EL (cell line): Measurements from ENCODE around the gene A1CF.
"Not testable (repeated sequence)": the region's sequence is repeated elsewhere in the genome, so short reads cannot be mapped to it uniquely, and the experiment has no call there.

Experiments used
- DNase-seq: peaks from one replicate; pipeline ENCODE4 v3.0.0-alpha.2; 2016

The A1CF gene, protein sequence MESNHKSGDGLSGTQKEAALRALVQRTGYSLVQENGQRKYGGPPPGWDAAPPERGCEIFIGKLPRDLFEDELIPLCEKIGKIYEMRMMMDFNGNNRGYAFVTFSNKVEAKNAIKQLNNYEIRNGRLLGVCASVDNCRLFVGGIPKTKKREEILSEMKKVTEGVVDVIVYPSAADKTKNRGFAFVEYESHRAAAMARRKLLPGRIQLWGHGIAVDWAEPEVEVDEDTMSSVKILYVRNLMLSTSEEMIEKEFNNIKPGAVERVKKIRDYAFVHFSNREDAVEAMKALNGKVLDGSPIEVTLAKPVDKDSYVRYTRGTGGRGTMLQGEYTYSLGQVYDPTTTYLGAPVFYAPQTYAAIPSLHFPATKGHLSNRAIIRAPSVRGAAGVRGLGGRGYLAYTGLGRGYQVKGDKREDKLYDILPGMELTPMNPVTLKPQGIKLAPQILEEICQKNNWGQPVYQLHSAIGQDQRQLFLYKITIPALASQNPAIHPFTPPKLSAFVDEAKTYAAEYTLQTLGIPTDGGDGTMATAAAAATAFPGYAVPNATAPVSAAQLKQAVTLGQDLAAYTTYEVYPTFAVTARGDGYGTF

DNA sequence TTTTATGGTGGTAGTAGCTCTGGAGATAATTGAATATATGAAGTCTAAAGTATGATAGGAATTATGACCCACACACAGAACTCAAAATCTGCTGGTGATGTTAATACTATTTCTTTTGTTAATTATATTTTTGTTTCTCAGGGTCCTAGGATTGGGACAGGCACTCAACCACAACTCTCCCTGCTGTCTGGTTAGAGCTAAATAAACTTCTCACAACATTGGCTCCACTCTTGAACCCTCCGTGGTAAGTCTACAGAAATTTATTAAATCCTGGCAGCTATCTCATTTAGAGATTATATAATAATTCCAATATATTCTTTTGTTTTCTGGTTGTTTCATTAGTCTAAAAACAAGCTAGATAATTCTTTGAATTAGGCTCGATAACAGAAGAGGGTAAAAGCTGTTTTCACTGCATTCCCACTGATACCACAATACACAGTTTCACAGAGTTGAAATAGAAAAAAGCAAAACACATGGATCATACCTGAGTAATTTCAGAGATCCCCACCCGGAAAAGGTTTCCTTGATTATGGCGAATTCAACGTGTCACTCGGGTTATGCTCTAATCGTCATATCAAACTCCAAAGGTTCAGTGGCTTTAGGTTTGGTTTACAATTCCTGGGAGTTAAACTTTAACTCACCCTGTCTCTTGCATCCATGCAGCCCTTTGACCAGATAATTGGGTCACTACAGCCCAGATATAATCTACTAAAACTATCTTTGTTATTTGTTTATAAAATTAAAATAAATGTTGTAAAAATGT, at the start of gene A1CF:
TSS of gene A1CF (minus strand) at position 531 of the 763 bp plus-strand sequence. CDS start 25,687 bp downstream, outside the sequence.
- no peak for DNase-seq

GRCh38 chr10:50931948-50932431, 46.6 kb upstream of the A1CF start:
- DNase-seq: peak; percentile 6

GRCh38 chr10:50929670-50930069, 44.2 kb upstream of the A1CF start:
- DNase-seq: no peak

GRCh38 chr10:50928190-50928552, 42.7 kb upstream of the A1CF start:
- no peak for DNase-seq

DNA sequence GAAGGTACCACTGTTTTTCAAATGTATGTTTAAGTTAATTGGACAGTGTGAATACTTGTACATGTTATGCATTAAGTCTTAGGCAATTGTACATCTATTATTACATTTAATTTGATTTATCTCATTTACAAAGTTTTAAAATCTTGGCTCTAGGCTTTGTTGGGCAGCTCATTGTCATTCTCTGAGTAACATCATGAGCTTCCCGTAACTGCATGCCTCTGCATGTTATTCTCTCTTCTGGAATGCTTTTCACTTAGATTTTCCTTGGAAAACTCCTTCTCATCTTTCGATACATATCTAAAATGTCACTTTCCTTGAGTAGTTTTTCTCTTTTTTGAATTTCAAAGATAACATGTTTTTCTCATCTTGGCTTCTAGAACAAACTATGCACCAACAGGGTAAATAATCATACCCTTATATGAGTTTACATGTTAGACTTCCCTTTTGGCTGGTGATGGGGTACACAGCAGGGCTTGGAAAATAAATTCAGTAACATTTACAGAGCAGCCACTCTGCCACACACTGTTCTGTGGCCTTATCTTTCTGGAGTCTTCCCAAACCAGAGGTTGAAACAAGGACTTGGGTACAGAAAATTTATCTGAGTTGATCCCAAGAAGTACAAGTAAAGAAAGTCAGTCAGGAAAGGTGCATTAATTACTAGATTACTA, 42.2 kb upstream of the A1CF start:
- DNase-seq: no peak

- not testable (repeated sequence) for DNase-seq
These were observed 38.0 kb upstream of the A1CF start for GRCh38 chr10:50923471-50923870.

DNA sequence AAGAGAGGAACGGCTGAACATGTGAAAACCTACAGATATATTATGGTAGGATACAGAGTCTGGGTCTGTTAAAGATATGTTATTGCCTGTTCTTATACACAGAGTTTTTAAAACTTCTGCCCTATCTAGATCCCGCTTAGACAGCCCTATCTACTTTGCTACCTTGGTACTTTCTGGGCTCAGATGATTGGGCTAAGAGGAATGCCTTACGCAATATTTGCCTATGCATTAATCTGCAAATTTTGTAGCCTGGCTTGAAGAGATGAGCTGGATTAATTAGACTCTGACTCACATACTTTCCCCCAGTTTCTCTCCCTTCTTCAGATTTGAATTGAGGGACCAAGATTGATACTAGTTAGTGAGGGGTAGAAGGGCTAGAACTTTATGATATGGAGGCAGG, 33.6 kb upstream of the A1CF start:
- DNase-seq: peak; percentile 17

DNA sequence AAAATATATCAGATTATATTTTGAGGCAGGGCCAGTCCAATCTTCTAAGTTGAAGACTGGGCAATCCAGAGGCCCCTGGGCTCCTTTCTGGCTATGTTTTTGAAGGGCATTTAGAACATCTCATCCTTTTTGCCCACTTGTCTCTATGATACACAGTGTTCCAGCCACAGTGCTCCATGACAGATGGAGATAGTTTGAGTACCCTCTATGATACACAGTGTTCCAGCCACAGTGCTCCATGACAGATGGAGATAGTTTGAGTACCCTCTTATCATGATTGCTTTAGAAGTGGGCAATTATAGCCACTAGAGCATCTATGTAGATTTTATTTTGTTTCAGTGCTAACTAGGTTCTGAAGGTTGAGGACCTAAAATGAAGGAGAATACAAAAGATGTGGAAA, 33.1 kb upstream of the A1CF start:
- DNase-seq: no peak

GRCh38 chr10:50917486-50917885, 32.1 kb upstream of the A1CF start:
- peak; percentile 63 for DNase-seq

DNA sequence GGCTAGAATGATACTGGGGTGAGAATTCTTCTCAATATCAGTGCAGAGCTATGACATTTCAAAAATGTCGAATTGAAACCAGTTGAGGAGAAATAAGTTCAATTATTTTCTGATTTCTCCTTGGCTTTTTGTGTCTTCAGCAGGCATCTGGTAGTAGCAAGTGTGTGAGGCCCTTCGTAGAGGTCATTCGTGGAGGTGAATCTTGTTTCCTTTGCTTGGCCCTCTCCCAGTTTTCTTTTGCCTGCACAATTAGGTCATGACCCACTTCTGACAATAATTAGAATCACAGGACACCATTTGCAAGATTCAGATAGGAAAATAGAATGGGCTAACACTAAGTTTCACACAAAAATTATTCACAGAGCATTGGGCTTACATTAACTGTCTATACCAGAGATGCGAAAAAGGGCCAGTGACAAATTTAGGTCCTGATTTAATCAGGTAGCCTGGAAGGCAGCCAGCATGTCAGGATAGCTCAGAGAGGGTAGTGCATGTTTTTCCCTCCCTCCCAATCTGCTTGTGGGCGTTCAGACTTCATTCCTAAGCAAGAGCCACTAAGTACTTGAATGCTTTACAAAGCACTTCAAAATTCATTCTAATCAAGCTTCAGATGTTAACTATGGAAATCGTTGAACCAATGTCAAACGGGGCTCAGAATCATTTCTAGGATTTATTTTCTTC, 24.0 kb upstream of the A1CF start:
- DNase-seq: no peak

GRCh38 chr10:50908366-50908765, 22.9 kb upstream of the A1CF start:
- no peak for DNase-seq

DNA sequence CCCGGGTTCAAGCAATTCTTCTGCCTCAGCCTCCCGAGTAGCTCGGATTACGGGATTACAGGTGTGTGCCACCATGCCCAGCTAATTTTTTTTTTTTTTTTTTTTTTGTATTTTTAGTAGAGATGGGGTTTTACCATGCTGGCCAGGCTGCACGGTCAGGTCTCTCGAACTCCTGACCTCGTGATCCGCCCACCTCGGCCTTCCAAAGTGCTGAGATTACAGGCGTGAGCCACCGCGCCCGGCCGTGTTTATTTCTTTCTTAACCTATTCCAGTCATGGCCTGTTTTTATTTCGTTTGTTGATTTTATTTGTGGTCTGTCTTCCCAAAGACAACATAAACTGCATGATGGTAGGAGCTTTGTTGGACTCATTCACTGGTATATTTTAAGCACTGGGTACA, 20.4 kb upstream of the A1CF start:
- not testable (repeated sequence) for DNase-seq

DNA sequence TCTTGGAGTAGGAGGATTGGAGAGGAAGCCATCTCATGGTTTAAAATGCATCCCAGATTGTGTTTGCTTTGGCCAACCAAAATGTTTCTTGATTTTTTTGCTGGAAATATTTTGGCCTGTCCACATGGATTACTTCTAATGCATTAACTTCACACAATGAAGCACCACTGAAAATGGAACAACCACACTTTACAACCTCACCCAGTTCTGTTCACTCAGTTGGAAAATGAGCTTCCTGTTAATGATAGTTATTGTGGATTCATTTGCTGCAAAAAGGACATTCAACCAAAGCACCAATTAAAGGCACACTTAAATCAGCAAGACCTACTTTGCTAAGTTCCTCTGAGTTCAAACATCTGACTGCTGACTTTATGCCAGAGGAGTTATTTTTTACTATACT, 11.3 kb upstream of the A1CF start:
- no peak for DNase-seq

DNA sequence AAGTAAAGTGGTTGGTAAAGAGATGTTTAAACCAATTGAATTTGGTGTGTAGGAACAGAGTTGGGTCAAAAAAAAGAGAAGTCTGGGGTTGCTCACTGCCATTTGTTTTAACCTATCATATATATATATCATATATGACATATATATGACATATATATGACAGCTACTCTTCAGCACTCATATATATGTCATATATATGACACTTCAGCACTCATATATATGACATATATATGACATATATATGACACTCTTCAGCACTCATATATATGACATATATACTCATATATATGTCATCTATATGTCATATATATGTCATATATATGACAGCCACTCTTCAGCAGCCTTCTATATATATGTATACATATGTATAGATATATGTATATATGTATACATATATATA, 8.9 kb upstream of the A1CF start:
- no peak for DNase-seq

GRCh38 chr10:50892467-50892866, 7.0 kb upstream of the A1CF start:
- no peak for DNase-seq

GRCh38 chr10:50884302-50884701, 1.1 kb downstream of the A1CF start:
- DNase-seq: no peak

DNA sequence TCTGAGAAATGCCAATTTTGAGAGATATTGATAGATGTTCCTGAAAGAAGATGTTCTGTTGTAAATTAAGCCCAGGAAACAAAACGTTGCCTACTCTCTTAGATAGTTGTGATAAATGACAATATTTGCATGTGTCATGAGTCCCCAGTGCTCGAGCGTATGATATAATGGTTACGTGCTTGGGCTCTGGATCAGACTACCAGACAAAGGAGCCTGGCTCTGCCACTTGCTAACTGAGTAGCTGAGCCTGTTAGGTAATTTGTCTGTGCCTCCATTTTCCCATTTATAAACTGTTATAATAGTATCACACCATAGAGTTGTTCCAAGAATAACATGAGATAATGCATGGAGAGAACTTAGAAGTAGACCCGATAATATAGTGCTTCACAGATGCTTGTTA, 1.8 kb downstream of the A1CF start:
- DNase-seq: no peak

DNA sequence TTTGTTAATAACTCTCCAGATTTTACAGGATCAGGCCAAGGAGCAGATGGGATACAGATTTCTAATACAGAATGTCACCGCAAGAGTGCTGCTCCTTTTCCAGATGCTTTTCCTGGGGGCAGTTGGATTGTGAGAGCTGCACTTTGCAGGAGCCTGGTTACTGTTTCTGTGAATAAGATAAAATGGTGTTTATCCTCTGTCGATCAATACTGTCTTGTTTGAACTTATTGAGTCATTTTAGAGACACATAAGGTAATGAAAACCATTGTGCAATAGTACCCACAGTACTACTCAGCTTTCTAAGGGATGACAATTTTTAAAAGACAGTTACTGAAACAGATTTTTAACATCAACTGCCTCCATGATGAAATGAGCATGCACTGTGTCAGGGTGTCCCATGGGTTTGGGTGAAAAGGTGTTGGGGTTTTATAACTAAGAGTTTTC, 2.9 kb downstream of the A1CF start:
- no peak for DNase-seq

DNA sequence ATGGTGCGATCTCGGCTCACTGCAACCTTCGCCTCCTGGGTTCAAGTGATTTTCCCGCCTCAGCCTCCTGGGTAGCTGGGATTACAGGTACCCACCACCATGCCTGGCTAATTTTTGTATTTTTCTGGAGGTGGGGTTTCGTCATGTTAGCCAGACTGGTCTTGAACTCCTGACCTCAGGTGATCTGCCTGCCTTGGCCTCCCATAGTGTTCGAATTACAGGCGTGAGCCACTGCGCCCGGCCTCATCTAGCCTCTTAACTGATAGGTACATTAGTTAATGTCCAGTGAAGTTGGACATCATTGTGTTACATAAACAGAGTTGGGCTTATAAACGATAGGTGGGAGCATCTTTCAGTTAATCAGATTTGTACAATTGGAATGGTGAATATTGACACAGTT, 4.4 kb downstream of the A1CF start:
- DNase-seq: not testable (repeated sequence)

DNA sequence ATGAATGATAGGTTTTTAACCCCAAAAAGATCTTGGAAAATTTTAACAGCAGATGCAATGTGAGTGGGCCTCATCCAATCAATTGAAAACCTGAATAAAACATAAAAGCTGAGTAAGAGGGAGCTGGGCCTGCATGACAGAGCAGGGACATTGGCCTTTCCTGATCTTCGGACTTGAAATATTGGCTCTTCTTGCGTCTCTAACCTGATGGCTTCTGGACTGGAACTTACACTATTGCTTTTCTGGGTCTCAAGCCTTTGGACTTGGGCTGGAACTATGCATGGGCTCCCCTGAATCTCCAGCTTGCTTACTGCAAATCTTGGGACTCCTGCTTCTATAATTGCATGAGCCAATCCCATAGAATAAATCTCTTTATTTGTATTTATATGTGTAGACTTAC, 9.0 kb downstream of the A1CF start:
- no peak for DNase-seq

GRCh38 chr10:50874723-50875122, 10.7 kb downstream of the A1CF start:
- DNase-seq: no peak

GRCh38 chr10:50866317-50866716, 19.1 kb downstream of the A1CF start:
- DNase-seq: no peak

DNA sequence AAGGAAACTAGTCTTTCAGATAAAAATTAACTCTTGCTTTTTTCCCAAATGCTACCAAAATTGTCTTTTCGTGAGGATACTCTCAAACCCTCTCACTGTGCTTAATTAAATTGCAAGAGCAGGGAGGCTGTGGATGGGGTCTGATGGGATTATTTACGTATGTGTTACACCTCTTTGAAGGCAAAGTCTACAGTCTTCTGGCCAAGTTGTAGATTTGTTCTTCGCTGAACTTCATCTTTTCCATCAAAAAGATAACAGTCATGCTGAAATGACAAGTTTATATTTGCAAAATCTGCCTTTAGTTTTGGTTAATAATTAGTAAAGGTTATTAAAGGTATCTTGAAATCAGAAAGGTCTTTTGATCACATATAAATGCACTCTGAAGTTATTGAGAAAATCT, 22.7 kb downstream of the A1CF start:
- DNase-seq: no peak
